GM23338 (cell line): ENCODE results near the gene RCAN1. TPM values are rescaled to one million over a fixed set of nuclear protein-coding genes. Genes with fewer than 3 reads are reported as not detected.
"Not testable (repeated sequence)": the region's sequence is repeated elsewhere in the genome, so short reads cannot be mapped to it uniquely, and the experiment has no call there.

ENCODE experiments used
- ATAC-seq: fragments of 200-7000 bp; cut with Tn5 transposase; 3 replicates; pipeline ENCODE4 v1.9.1; 2020
- DNase-seq: peaks from one replicate; pipeline ENCODE4 v3.0.0-alpha.2; 2015; ENCODE audit warnings: low spot score
- H2AFZ ChIP-seq: fragments of 200-600 bp; sonication (generic); 2 replicates; pipeline ENCODE4 v1.8.0; 2016; ENCODE audit warnings: antibody characterized with exemption, mild to moderate bottlenecking, moderate library complexity
- H3F3A ChIP-seq: fragments of 200-600 bp; sonication (generic); replicated peaks from 2 replicates; pipeline ENCODE4 v1.8.0; 2017; ENCODE audit warnings: antibody characterized with exemption, mixed run types, low read depth
- H3K27ac ChIP-seq: fragments of 200-600 bp; sonication (generic); 2 replicates; pipeline ENCODE4 v1.6.1; 2016; ENCODE audit warnings: low read depth
- H3K27me3 ChIP-seq: fragments of 200-600 bp; sonication (generic); 2 replicates; pipeline ENCODE4 v1.8.0; 2016; ENCODE audit warnings: mild to moderate bottlenecking, mixed run types, moderate library complexity; ENCODE audit not compliant: insufficient read depth
- H3K36me3 ChIP-seq: fragments of 200-600 bp; sonication (generic); 2 replicates; pipeline ENCODE4 v1.8.0; 2016; ENCODE audit warnings: mild to moderate bottlenecking; ENCODE audit not compliant: insufficient read depth
- H3K4me1 ChIP-seq: fragments of 200-600 bp; sonication (generic); 2 replicates; pipeline ENCODE4 v1.8.0; 2016; ENCODE audit warnings: mild to moderate bottlenecking, moderate library complexity; ENCODE audit not compliant: insufficient read depth
- H3K4me2 ChIP-seq: fragments of 200-600 bp; sonication (generic); 2 replicates; pipeline ENCODE4 v1.7.1; 2017; ENCODE audit warnings: mixed run types
- H3K4me3 ChIP-seq: fragments of 200-600 bp; sonication (generic); 2 replicates; pipeline ENCODE4 v1.6.1; 2016; ENCODE audit warnings: mixed run types
- H3K79me2 ChIP-seq: fragments of 200-600 bp; sonication (generic); replicated peaks from 2 replicates; pipeline ENCODE4 v1.8.0; 2017; ENCODE audit warnings: mild to moderate bottlenecking; ENCODE audit not compliant: insufficient read depth
- H3K9me2 ChIP-seq: fragments of 200-600 bp; sonication (generic); 2 replicates; pipeline ENCODE4 v1.8.0; 2017; ENCODE audit not compliant: insufficient read depth
- H4K20me1 ChIP-seq: fragments of 200-600 bp; sonication (generic); replicated peaks from 2 replicates; pipeline ENCODE4 v1.8.0; 2017; ENCODE audit warnings: mild to moderate bottlenecking; ENCODE audit not compliant: insufficient read depth
- H3K27ac Mint-ChIP-seq: 2 replicates; pipeline ENCODE4 v1.8.0; 2020; ENCODE audit warnings: inconsistent platforms, mild to moderate bottlenecking, moderate library complexity, mixed read lengths
- H3K27me3 Mint-ChIP-seq: 3 replicates; pipeline ENCODE4 v1.8.0; 2022; ENCODE audit warnings: low read depth, mild to moderate bottlenecking, moderate library complexity, mixed read lengths, inconsistent platforms; ENCODE audit not compliant: insufficient read depth, poor library complexity
- H3K36me3 Mint-ChIP-seq: 3 replicates; pipeline ENCODE4 v1.8.0; 2021; ENCODE audit warnings: low read depth, mild to moderate bottlenecking, inconsistent platforms, moderate library complexity, mixed read lengths
- H3K4me1 Mint-ChIP-seq: 3 replicates; pipeline ENCODE4 v1.8.0; 2020; ENCODE audit warnings: mild to moderate bottlenecking, inconsistent platforms, mixed read lengths
- H3K4me3 Mint-ChIP-seq: 3 replicates; pipeline ENCODE4 v1.8.0; 2021; ENCODE audit warnings: moderate library complexity, mild to moderate bottlenecking, inconsistent platforms, mixed read lengths
- H3K9me3 Mint-ChIP-seq: 3 replicates; pipeline ENCODE4 v1.8.0; 2020; ENCODE audit warnings: moderate library complexity, mild to moderate bottlenecking, inconsistent platforms, mixed read lengths
- CREB1 ChIP-seq: fragments of 250-450 bp; sonication (Bioruptor Pico); IDR thresholded peaks from 2 replicates; pipeline ENCODE4 v1.5.0; 2020; ENCODE audit warnings: low read depth, mild to moderate bottlenecking, moderate library complexity
- EZH2 ChIP-seq: fragments of 200-600 bp; sonication (generic); IDR thresholded peaks from one replicate; pipeline ENCODE4 v1.8.0; 2017; ENCODE audit warnings: antibody characterized with exemption, mild to moderate bottlenecking, low read depth; ENCODE audit not compliant: unreplicated experiment
- JUNB ChIP-seq: IDR thresholded peaks from one replicate; pipeline ENCODE4 v1.6.1; 2016; ENCODE audit warnings: antibody characterized with exemption; ENCODE audit not compliant: unreplicated experiment
- POLR2AphosphoS5 ChIP-seq: IDR thresholded peaks from 2 replicates; pipeline ENCODE4 v1.6.1; 2016; ENCODE audit warnings: antibody characterized with exemption, low read depth
- STAT1 ChIP-seq: IDR thresholded peaks from one replicate; pipeline ENCODE4 v1.6.1; 2016; ENCODE audit warnings: antibody characterized with exemption; ENCODE audit not compliant: unreplicated experiment
- ZNF114 ChIP-seq: fragments of 250-450 bp; sonication (Bioruptor Pico); IDR thresholded peaks from 2 replicates; pipeline ENCODE4 v1.5.0; 2020; ENCODE audit warnings: mild to moderate bottlenecking, moderate library complexity
- polyA plus RNA-seq: library from polyadenylated mRNA; unstranded; fragments of >200 nt; fragmentation: Nextera tagmentation; extraction: Ambion mirVana; gene quantifications from 2 replicates; pipeline ENCODE4 v1.2.1, GENCODE V29; 2016
- total RNA-seq: library from RNA; depleted of rRNA; stranded (reverse); fragments of >200 nt; shearing (Covaris generic); gene quantifications from 2 replicates; pipeline ENCODE4 v1.2.3, GENCODE V29; 2014
- TF ChIP-seq, protein P1 (sequence below), 2 experiments: fragments of 200-600 bp in 1 of 2; sonication (generic) in 1 of 2; conservative IDR thresholded peaks; 2 replicates each; pipeline versions ENCODE4 v1.5.1 to v1.6.1; 2016 to 2017; ENCODE audit warnings: antibody characterized with exemption in 2 of 2, low read depth in 2 of 2, mild to moderate bottlenecking in 2 of 2, moderate library complexity in 1 of 2
- TF ChIP-seq, protein P2 (sequence below): IDR thresholded peaks from one replicate; pipeline ENCODE4 v1.6.1; 2018; ENCODE audit warnings: antibody characterized with exemption; ENCODE audit not compliant: unreplicated experiment

Gene RCAN1
- total and polyA plus RNA-seq, 2 experiments from 2014 or later, result 3.7 to 5.2 TPM

DNA sequence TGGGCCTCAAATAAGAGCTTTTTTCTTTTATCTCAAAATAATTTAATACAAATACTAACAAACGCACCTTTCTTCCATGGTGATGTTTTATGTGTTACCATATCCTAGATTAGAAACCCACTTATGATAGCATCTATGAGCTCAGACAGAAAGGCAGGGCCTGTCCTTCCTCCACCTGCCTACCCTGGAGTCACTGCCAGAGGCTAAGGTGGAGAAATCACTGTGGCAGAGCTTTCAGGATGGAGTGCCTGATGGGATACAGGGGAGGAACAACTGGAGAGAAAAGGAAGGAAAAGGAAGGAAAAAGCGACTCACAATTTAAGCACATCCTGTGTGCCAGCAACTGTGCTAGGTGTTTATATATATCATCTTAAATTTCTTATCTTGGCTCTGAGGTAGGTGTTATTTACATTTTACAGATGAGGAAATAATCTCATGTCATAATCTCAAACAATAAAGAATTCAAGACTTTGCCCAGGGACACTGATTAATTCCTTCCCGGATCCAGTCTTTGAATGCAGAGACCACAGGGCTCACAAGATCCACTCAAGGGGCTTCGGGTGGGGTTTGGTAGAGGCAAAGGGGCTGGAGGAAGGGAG lies 45.4 kb downstream of the RCAN1 start:
- Mint-ChIP-seq H3K27me3 (no peaks in the 10 kb centered on the region), H3K4me1 (peaks cover 2% of the 10 kb centered on the region), H3K9me3 (peaks cover 3% of the 10 kb centered on the region; the same call in 1 of the 3 replicates), H3K4me3 (no peak overlapping the region), H3K27ac (no peak overlapping the region), H3K36me3 (peaks cover 3% of the 10 kb centered on the region; the same call in 1 of the 3 replicates)
- Histone ChIP-seq H3K4me2 (no peak overlapping the region), H2AFZ (no peak overlapping the region), H3K4me3 (no peak overlapping the region), H3K36me3 (no peaks in the 10 kb centered on the region), H3K27me3 (no peaks in the 10 kb centered on the region), H3K79me2 (no peaks in the 10 kb centered on the region), H4K20me1 (no peaks in the 10 kb centered on the region), H3F3A (no peaks in the 10 kb centered on the region), H3K9me2 (peaks cover 9% of the 10 kb centered on the region; the same call in 1 of the 2 replicates), H3K4me1 (no peaks in the 10 kb centered on the region), H3K27ac (no peak overlapping the region)
- ATAC-seq (no peak), DNase-seq (no peak)
- TF ChIP-seq CREB1 (CRISPR knock-in tag) (no peak), EZH2 (no peak), JUNB (no peak), ZNF114 (CRISPR knock-in tag) (no peak), STAT1 (no peak), POLR2AphosphoS5 (no peak)
- TF ChIP-seq, protein P1, sequence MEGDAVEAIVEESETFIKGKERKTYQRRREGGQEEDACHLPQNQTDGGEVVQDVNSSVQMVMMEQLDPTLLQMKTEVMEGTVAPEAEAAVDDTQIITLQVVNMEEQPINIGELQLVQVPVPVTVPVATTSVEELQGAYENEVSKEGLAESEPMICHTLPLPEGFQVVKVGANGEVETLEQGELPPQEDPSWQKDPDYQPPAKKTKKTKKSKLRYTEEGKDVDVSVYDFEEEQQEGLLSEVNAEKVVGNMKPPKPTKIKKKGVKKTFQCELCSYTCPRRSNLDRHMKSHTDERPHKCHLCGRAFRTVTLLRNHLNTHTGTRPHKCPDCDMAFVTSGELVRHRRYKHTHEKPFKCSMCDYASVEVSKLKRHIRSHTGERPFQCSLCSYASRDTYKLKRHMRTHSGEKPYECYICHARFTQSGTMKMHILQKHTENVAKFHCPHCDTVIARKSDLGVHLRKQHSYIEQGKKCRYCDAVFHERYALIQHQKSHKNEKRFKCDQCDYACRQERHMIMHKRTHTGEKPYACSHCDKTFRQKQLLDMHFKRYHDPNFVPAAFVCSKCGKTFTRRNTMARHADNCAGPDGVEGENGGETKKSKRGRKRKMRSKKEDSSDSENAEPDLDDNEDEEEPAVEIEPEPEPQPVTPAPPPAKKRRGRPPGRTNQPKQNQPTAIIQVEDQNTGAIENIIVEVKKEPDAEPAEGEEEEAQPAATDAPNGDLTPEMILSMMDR (conservative IDR thresholded peaks at IDR 0.05; ENCODE audit: low read depth in 2 of 2), result no peak
- TF ChIP-seq, protein P2, sequence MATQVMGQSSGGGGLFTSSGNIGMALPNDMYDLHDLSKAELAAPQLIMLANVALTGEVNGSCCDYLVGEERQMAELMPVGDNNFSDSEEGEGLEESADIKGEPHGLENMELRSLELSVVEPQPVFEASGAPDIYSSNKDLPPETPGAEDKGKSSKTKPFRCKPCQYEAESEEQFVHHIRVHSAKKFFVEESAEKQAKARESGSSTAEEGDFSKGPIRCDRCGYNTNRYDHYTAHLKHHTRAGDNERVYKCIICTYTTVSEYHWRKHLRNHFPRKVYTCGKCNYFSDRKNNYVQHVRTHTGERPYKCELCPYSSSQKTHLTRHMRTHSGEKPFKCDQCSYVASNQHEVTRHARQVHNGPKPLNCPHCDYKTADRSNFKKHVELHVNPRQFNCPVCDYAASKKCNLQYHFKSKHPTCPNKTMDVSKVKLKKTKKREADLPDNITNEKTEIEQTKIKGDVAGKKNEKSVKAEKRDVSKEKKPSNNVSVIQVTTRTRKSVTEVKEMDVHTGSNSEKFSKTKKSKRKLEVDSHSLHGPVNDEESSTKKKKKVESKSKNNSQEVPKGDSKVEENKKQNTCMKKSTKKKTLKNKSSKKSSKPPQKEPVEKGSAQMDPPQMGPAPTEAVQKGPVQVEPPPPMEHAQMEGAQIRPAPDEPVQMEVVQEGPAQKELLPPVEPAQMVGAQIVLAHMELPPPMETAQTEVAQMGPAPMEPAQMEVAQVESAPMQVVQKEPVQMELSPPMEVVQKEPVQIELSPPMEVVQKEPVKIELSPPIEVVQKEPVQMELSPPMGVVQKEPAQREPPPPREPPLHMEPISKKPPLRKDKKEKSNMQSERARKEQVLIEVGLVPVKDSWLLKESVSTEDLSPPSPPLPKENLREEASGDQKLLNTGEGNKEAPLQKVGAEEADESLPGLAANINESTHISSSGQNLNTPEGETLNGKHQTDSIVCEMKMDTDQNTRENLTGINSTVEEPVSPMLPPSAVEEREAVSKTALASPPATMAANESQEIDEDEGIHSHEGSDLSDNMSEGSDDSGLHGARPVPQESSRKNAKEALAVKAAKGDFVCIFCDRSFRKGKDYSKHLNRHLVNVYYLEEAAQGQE, result no peak

DNA sequence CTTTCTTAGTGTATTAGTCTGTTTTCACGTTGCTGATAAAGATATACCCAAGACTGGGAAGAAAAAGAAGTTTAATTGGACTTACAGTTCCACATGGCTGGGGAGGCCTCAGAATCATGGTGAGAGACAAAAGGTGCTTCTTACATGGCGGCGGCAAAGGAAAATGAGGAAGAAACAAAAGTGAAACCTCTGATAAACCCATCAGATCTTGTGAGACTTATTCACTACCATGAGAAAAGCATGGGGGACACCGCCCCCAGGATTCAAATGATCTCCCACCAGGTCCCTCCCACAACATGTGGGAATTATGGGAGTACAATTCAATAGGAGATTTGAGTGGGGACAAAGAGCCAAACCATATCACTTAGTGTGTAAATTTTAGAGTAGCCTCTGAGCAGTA lies 46.1 kb downstream of the RCAN1 start:
- not testable (repeated sequence) for H3K4me1 Mint-ChIP-seq, H3K36me3 ChIP-seq, H3K4me3 ChIP-seq, DNase-seq, H2AFZ ChIP-seq, ATAC-seq, H4K20me1 ChIP-seq, H3K4me2 ChIP-seq, H3F3A ChIP-seq, H3K36me3 Mint-ChIP-seq, H3K27me3 Mint-ChIP-seq, H3K9me2 ChIP-seq, H3K27me3 ChIP-seq, H3K4me3 Mint-ChIP-seq, H3K4me1 ChIP-seq, H3K27ac Mint-ChIP-seq, H3K9me3 Mint-ChIP-seq, H3K79me2 ChIP-seq, H3K27ac ChIP-seq
